Breast epithelium (tissue), 3 donors: ENCODE measurements around the gene AKR7A2.

Source experiments
- CTCF ChIP-seq, 3 donors: fragments of 450-650 bp; IDR thresholded peaks; one replicate each; pipeline ENCODE4 v1.5.1; 2016 to 2017; ENCODE audit warnings: antibody characterized with exemption in 3 of 3, mild to moderate bottlenecking in 3 of 3, moderate library complexity in 3 of 3
- POLR2A ChIP-seq: fragments of 450-650 bp; IDR thresholded peaks from one replicate; pipeline ENCODE4 v1.6.1; 2016; ENCODE audit warnings: antibody characterized with exemption, mild to moderate bottlenecking, moderate library complexity
- POLR2AphosphoS5 ChIP-seq, 3 donors: sonication (generic); formaldehyde crosslinking; IDR thresholded peaks; one replicate each; pipeline ENCODE4 v1.6.1; 2017; ENCODE audit warnings: antibody characterized with exemption in 3 of 3

- TF ChIP-seq POLR2AphosphoS5 (IDR thresholded peaks at IDR 0.05) (no peak), CTCF (IDR thresholded peaks at IDR 0.05) (no peak), POLR2A (no peak)
These were observed 22.7 kb downstream of the AKR7A2 start for GRCh38 chr1:19289244-19289643.
